Activated T-helper 1 cell treated with anti-CD3 and anti-CD28 coated beads, Interleukin-12 subunit alpha, Interleukin-12 subunit beta, Interleukin-2, Interleukin-4 antibody, amounts not matched to agents 30 ng/mL and 10 ng/mL and 1 ng/mL, durations not matched to agents 14 hours and 24 hours and 36 hours (primary cell): ENCODE measurements around the gene SCTR. TPM values are rescaled to one million over a fixed set of nuclear protein-coding genes. Genes with fewer than 3 reads are reported as not detected.

Source experiments
- DNase-seq: peaks from one replicate; pipeline ENCODE4 v3.0.0; 2021; ENCODE audit warnings: low spot score
- H3K27ac Mint-ChIP-seq: one replicate; pipeline ENCODE4 v1.8.0; 2021; ENCODE audit warnings: mild to moderate bottlenecking, mixed read lengths
- H3K27me3 Mint-ChIP-seq: one replicate; pipeline ENCODE4 v1.8.0; 2022; ENCODE audit warnings: mild to moderate bottlenecking, moderate library complexity, mixed read lengths; ENCODE audit not compliant: insufficient read depth
- H3K36me3 Mint-ChIP-seq: one replicate; pipeline ENCODE4 v1.8.0; 2021; ENCODE audit warnings: low read depth, mixed read lengths
- H3K4me1 Mint-ChIP-seq: one replicate; pipeline ENCODE4 v1.8.0; 2021; ENCODE audit warnings: low read depth, mixed read lengths
- H3K4me3 Mint-ChIP-seq: one replicate; pipeline ENCODE4 v1.8.0; 2021; ENCODE audit warnings: mild to moderate bottlenecking, moderate library complexity, mixed read lengths
- H3K9me3 Mint-ChIP-seq: one replicate; pipeline ENCODE4 v1.8.0; 2021; ENCODE audit warnings: mixed read lengths
- intact Hi-C: fragments of 100-400 bp; cut with micrococcal nuclease; formaldehyde crosslinking; loops from one replicate; pipeline ENCODE4 v1.15.1; 2024
- total RNA-seq: library from RNA; stranded (reverse); gene quantifications from 2 replicates; pipeline ENCODE4 v1.2.3, GENCODE V29; 2022

The SCTR gene
- total RNA-seq, 1 donor from 2014 or later = not detected

DNA sequence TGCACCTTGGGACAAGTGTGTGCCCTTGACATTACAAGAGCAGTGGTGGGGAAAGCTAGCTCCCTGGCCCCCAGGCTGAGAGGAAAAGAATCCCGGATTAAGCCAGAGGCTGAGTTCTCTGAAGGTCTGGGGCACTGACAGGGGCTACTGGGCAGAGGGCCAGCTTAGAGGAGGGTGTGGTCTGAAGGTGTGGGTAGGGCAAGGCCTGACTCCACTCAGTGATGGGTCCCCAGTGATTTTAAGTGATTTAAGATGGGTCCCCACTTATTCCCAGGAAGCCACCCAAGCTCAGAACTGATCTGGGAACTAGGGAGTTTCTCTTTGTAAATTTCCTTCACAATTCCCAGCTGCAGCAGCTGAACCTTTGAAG lies 83.8 kb downstream of the SCTR start:
- Mint-ChIP-seq H3K4me1 (no peaks in the 10 kb centered on the region), H3K27me3 (no peaks in the 10 kb centered on the region), H3K27ac (no peak overlapping the region), H3K4me3 (no peak overlapping the region), H3K9me3 (no peaks in the 10 kb centered on the region), H3K36me3 (no peaks in the 10 kb centered on the region)
- DNase-seq = no peak
- intact Hi-C loops = no loop called here

DNA sequence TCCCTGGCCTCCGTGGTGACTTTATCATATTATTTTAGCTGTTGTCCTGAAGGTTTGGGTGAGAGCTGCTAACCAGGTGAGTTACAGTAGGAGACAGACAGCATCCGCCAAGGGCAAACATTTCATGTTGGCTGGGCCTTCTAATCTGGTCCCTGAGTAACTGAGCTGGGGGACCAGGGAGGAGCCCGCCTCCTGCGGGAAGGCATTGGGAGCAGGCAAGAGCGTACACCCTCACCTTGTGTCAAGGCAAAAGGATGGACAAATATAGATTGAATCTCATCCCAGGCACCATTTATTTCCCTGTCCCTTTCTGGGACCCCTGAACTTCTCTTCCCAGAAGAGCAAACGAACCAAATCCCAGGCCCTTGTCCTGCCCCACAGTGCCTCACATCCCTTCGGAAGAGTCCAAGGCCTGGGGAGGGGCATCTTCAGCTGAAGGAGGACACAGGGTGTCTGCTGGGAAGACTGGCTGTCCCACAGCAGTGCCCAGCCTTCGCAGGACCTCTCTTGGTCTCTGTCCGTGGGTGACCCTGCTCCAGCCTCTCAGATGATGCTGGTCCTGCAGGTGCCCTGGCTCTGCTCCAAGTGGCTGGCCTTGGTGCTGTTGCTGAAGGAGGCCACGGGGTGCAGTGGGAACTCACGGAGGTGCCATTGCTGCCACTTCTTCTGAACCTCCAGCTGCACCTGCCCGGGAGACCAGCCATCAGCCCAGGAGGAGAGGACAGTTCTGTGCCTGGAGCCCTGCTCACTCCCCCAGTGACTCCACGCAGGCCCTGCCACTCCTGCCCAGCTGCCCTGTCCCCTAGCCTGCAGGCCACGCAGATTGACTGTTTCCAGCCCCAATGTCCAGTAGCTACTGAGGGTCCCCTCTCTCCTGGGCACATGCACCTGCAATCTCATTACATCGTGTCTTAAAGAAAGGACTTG lies 84.4 kb downstream of the SCTR start:
- DNase-seq = no peak
- Mint-ChIP-seq H3K9me3 (no peaks in the 10 kb centered on the region), H3K36me3 (no peaks in the 10 kb centered on the region), H3K4me3 (no peak overlapping the region), H3K27ac (no peak overlapping the region), H3K4me1 (no peaks in the 10 kb centered on the region), H3K27me3 (no peaks in the 10 kb centered on the region)
- intact Hi-C loops = no loop called here

DNA sequence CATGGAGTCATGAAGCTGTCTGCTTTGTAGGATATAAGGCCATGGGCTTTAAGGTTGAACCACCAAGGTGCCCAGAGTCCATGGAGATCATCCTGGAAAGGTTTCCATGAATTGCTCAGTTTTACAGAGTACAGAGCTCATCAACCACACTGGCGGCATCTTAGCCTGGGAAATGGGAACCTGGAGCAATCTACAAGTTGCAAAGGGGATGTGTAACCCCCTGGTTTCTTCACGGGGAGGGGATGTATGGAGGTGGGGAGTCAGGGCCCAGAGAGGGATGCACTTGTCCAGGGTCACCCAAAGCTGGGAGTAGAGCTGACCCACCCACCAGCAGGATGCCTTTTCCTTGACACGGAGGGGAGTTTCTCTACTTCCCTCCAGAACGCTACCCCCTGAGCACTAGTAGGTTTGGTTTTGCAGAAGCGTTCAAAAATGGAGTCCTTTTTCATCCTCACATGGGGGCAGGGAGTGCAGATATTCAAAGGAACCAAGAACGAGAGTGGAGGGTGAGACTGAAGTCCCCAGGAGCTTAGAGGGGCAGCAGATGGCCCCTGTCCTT lies 85.5 kb downstream of the SCTR start:
- H3K9me3 Mint-ChIP-seq = no peaks in the 10 kb centered on the region
- intact Hi-C loops = no loop called here
- H3K27me3 Mint-ChIP-seq = peaks cover 4% of the 10 kb centered on the region
- H3K4me1 Mint-ChIP-seq = no peaks in the 10 kb centered on the region
- DNase-seq = no peak
- H3K4me3 Mint-ChIP-seq = no peak overlapping the region
- H3K27ac Mint-ChIP-seq = no peak overlapping the region
- no peaks in the 10 kb centered on the region for H3K36me3 Mint-ChIP-seq

DNA sequence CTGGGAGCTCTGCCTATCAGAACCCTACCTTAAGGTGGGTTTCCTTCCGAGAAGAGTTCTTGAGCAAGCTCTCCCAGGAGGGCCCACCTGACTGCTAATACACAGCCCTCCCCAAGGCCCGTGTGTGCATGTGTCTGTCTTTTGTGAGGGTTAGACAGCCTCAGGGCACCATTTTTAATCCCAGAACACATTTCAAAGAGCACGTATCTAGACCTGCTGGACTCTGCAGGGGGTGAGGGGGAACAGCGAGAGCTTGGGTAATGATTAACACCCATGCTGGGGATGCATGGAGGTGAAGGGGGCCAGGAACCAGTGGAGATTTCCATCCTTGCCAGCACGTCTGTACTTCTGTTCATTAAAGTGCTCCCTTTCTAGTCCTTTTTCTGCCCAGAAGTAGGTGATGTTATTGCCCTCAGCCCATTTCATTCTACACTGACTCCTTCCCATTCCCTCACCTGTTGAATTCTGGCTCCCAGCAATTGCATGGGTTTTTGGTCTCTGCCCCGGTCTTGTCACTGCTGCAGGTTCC lies 86.1 kb downstream of the SCTR start:
- DNase-seq = no peak
- Mint-ChIP-seq H3K9me3 (no peaks in the 10 kb centered on the region), H3K36me3 (no peaks in the 10 kb centered on the region), H3K4me1 (no peaks in the 10 kb centered on the region), H3K4me3 (no peak overlapping the region), H3K27me3 (peaks cover 10% of the 10 kb centered on the region), H3K27ac (no peak overlapping the region)
- intact Hi-C loops = no loop called here

DNA sequence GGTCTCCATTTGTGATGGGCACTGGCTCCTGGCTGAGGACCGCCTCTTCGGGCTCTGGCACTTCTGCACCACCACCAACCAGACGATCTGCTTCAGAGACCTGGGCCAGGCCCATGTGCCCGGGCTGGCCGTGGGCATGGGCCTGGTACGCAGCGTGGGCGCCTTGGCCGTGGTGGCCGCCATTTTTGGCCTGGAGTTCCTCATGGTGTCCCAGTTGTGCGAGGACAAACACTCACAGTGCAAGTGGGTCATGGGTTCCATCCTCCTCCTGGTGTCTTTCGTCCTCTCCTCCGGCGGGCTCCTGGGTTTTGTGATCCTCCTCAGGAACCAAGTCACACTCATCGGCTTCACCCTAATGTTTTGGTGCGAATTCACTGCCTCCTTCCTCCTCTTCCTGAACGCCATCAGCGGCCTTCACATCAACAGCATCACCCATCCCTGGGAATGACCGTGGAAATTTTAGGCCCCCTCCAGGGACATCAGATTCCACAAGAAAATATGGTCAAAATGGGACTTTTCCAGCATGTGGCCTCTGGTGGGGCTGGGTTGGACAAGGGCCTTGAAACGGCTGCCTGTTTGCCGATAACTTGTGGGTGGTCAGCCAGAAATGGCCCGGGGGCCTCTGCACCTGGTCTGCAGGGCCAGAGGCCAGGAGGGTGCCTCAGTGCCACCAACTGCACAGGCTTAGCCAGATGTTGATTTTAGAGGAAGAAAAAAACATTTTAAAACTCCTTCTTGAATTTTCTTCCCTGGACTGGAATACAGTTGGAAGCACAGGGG lies 87.1 kb downstream of the SCTR start:
- H3K27me3 Mint-ChIP-seq = peaks cover 19% of the 10 kb centered on the region
- no peaks in the 10 kb centered on the region for H3K9me3 Mint-ChIP-seq
- intact Hi-C loops = no loop called here
- no peak overlapping the region for H3K27ac Mint-ChIP-seq
- DNase-seq = no peak
- no peak overlapping the region for H3K4me3 Mint-ChIP-seq
- H3K4me1 Mint-ChIP-seq = no peaks in the 10 kb centered on the region
- no peaks in the 10 kb centered on the region for H3K36me3 Mint-ChIP-seq

DNA sequence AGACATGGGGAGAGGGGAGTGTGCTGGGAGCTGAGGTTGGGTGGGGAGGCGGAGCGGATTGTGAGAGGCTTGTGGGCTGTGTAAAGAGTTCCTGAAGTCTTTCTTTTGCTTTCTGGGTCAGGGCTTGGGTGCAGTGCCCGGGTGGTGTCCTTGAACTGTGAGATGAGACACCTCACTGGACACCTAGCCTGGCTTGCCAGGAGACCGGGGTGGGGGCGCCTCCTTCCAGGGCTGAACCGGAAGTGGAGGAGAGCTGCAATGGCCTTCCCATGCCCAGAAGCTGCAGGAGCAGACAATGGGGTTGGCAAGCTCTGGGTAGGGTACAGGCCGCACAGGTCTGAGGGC lies 88.4 kb downstream of the SCTR start:
- intact Hi-C loops = no loop called here
- no peak for DNase-seq
- Mint-ChIP-seq H3K4me3 (no peak overlapping the region), H3K36me3 (no peaks in the 10 kb centered on the region), H3K9me3 (no peaks in the 10 kb centered on the region), H3K4me1 (no peaks in the 10 kb centered on the region), H3K27ac (no peak overlapping the region), H3K27me3 (peaks cover 25% of the 10 kb centered on the region)

- Mint-ChIP-seq H3K9me3 (no peaks in the 10 kb centered on the region), H3K36me3 (no peaks in the 10 kb centered on the region), H3K27ac (no peak overlapping the region), H3K4me3 (no peak overlapping the region), H3K4me1 (no peaks in the 10 kb centered on the region), H3K27me3 (peaks cover 31% of the 10 kb centered on the region)
- no peak for DNase-seq
- intact Hi-C loops = no loop called here
Measured at GRCh38 chr2:119435081-119435952, 89.0 kb downstream of the SCTR start.

GRCh38 chr2:119434664-119435063 lies 89.6 kb downstream of the SCTR start:
- intact Hi-C loops = no loop called here
- H3K4me3 Mint-ChIP-seq = no peak overlapping the region
- no peak for DNase-seq
- H3K9me3 Mint-ChIP-seq = no peaks in the 10 kb centered on the region
- no peaks in the 10 kb centered on the region for H3K36me3 Mint-ChIP-seq
- no peaks in the 10 kb centered on the region for H3K4me1 Mint-ChIP-seq
- no peak overlapping the region for H3K27ac Mint-ChIP-seq
- H3K27me3 Mint-ChIP-seq = peaks cover 36% of the 10 kb centered on the region

GRCh38 chr2:119433636-119434327 lies 90.5 kb downstream of the SCTR start:
- H3K36me3 Mint-ChIP-seq = no peaks in the 10 kb centered on the region

DNA sequence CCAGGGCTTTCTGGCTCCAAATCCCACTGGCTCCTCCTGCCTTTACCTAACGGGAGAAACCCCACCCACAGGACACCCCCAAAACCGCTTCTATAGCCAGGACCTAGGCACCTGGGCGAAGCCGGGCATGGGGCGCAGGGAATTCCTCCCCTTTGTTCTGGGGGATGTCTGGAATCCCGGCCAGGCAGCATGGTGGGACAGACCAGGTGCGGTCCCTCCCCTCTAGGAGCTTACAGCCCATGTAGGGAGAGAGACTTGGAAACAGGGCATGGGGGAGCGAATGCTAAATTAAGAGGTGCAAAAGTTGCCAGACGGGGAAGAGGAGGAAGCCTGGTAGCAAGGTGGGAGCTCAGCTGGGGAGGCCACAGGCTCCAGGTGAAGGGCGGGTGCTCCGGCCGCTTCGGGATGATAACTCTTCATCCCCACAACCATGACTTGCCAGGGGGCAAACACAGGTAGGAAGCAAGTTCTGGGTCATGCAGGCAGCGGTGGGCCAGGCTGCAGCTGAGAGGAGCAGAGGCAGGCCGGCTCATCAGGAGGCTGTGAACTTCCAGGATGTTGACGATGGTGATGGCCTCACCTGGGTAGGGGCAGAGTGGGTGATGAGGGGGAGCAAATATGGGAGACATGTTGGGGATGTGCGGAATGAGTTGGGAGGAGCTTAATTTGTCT lies 91.3 kb downstream of the SCTR start:
- Mint-ChIP-seq H3K4me1 (no peaks in the 10 kb centered on the region), H3K36me3 (no peaks in the 10 kb centered on the region), H3K9me3 (no peaks in the 10 kb centered on the region), H3K27me3 (peaks cover 44% of the 10 kb centered on the region), H3K27ac (no peak overlapping the region), H3K4me3 (no peak overlapping the region)
- no peak for DNase-seq
- intact Hi-C loops = no loop called here

More at GRCh38 chr2:119433636-119434327, 90.5 kb downstream of the SCTR start:
- intact Hi-C loops = no loop called here
- Mint-ChIP-seq H3K4me3 (no peak overlapping the region), H3K9me3 (no peaks in the 10 kb centered on the region), H3K4me1 (no peaks in the 10 kb centered on the region), H3K27me3 (peaks cover 41% of the 10 kb centered on the region), H3K27ac (no peak overlapping the region)
- no peak for DNase-seq

GRCh38 chr2:119431976-119432850 lies 92.1 kb downstream of the SCTR start:
- no peak overlapping the region for H3K4me3 Mint-ChIP-seq
- H3K36me3 Mint-ChIP-seq = no peaks in the 10 kb centered on the region
- no peaks in the 10 kb centered on the region for H3K9me3 Mint-ChIP-seq
- no peak overlapping the region for H3K27ac Mint-ChIP-seq
- H3K4me1 Mint-ChIP-seq = no peaks in the 10 kb centered on the region
- peaks cover 51% of the 10 kb centered on the region for H3K27me3 Mint-ChIP-seq
- intact Hi-C loops = no loop called here
- DNase-seq = no peak
